HFFc6 (cell line): ENCODE results near the gene REEP1. TPM values are rescaled to one million over a fixed set of nuclear protein-coding genes. Genes with fewer than 3 reads are reported as not detected.
"Not testable (repeated sequence)": the region's sequence is repeated elsewhere in the genome, so short reads cannot be mapped to it uniquely, and the experiment has no call there.

ENCODE experiments used
- DNase-seq: peaks from one replicate; pipeline ENCODE4 v3.0.0-alpha.2; 2018
- H3K27ac Mint-ChIP-seq: 2 replicates; pipeline ENCODE4 v1.8.0; 2020; ENCODE audit warnings: mild to moderate bottlenecking, mixed read lengths
- H3K27me3 Mint-ChIP-seq: 2 replicates; pipeline ENCODE4 v1.8.0; 2021; ENCODE audit warnings: mild to moderate bottlenecking, moderate library complexity, mixed read lengths; ENCODE audit not compliant: insufficient read depth
- H3K36me3 Mint-ChIP-seq: 2 replicates; pipeline ENCODE4 v1.8.0; 2021; ENCODE audit warnings: low read depth, mixed read lengths
- H3K4me1 Mint-ChIP-seq: 2 replicates; pipeline ENCODE4 v1.8.0; 2020; ENCODE audit warnings: low read depth, mixed read lengths
- H3K4me3 Mint-ChIP-seq: 2 replicates; pipeline ENCODE4 v1.8.0; 2020; ENCODE audit warnings: mild to moderate bottlenecking, moderate library complexity, mixed read lengths
- H3K9me3 Mint-ChIP-seq: 2 replicates; pipeline ENCODE4 v1.8.0; 2020; ENCODE audit warnings: mild to moderate bottlenecking, mixed read lengths
- total RNA-seq, 6 experiments: library from RNA; stranded (reverse); fragmentation: NEBNext Ultra II Directional; extraction: Animal tissue kit (Norgen Biotek cat#: 25700); gene quantifications; 2 replicates in 1 of 6; 3 replicates in 5 of 6; pipeline ENCODE4 v1.2.3, GENCODE V29; 2021
- TF ChIP-seq, protein P1 (sequence below): fragments of 200-600 bp; sonication (generic); IDR thresholded peaks from 2 replicates; pipeline ENCODE4 v1.5.0; 2021; ENCODE audit warnings: antibody characterized with exemption, mild to moderate bottlenecking

The REEP1 gene
- total RNA-seq, 6 experiments from 2014 or later: 0.07 to 0.23 (median 0.15) TPM

DNA sequence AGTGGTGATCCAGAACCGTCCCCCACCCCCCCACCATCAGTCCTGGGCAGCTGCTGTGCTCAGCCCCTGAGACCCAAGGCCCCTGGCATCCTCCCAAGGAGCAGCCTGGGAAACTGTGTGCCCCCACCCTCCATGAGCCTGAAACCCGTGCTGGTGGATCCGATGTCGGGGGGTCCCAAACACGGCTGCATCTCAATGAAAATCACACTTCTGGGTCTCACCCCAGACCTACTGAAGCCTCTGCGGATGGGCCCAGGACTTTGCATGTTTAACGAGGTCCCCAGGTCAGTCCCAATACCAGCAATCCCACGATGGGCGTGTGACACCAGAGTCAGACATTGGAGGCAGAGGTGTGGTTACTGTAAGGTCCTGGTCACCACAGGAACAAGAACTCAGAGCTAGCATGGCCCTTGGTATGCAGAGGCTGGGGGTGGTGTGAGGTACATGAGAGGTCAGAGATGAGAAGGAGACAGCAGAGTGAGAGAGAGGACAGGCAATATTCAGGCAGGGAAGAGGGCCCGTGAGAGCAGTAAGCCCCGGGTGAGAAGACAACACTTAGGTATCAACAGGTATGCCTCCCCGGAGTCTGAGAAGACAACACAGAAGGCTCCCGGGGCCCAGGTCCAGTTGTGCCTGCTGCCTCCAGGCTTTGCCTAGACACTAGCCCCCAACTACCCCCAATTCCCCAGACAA lies 105.6 kb downstream of the REEP1 start:
- H3K4me3 Mint-ChIP-seq: no peak overlapping the region
- no peak for DNase-seq
- peaks cover 4% of the 10 kb centered on the region; the same call in 1 of the 2 replicates for H3K4me1 Mint-ChIP-seq
- H3K36me3 Mint-ChIP-seq: no peaks in the 10 kb centered on the region
- TF ChIP-seq, protein P1, sequence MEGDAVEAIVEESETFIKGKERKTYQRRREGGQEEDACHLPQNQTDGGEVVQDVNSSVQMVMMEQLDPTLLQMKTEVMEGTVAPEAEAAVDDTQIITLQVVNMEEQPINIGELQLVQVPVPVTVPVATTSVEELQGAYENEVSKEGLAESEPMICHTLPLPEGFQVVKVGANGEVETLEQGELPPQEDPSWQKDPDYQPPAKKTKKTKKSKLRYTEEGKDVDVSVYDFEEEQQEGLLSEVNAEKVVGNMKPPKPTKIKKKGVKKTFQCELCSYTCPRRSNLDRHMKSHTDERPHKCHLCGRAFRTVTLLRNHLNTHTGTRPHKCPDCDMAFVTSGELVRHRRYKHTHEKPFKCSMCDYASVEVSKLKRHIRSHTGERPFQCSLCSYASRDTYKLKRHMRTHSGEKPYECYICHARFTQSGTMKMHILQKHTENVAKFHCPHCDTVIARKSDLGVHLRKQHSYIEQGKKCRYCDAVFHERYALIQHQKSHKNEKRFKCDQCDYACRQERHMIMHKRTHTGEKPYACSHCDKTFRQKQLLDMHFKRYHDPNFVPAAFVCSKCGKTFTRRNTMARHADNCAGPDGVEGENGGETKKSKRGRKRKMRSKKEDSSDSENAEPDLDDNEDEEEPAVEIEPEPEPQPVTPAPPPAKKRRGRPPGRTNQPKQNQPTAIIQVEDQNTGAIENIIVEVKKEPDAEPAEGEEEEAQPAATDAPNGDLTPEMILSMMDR: no peak
- no peak overlapping the region for H3K27ac Mint-ChIP-seq
- no peaks in the 10 kb centered on the region for H3K9me3 Mint-ChIP-seq
- peaks cover 17% of the 10 kb centered on the region for H3K27me3 Mint-ChIP-seq

DNA sequence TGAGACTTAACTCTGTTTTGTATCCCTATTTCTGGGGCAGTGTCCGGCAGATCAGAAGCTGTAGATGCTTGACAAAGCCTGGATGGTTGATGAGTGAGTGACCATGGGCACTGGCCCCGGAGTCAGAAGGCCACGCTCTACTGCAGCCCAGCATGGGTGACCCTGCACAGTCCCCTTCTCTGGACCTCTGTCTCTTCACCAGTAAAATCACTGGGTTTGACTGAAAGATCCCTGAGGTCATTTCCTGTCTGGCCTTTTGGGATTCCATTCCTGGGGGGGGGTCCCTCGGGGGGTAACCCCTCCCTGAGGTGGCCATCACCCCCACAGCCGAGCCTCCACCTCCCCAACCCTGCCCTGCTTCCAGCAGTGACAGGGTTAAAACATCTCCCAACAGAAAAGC lies 106.5 kb downstream of the REEP1 start:
- TF ChIP-seq, protein P1: no peak
- H3K27ac Mint-ChIP-seq: no peak overlapping the region
- H3K9me3 Mint-ChIP-seq: no peaks in the 10 kb centered on the region
- no peaks in the 10 kb centered on the region for H3K36me3 Mint-ChIP-seq
- H3K4me3 Mint-ChIP-seq: no peak overlapping the region
- DNase-seq: no peak
- H3K27me3 Mint-ChIP-seq: peaks cover 17% of the 10 kb centered on the region
- peaks cover 4% of the 10 kb centered on the region; the same call in 1 of the 2 replicates for H3K4me1 Mint-ChIP-seq

GRCh38 chr2:86229221-86229620 lies 108.2 kb downstream of the REEP1 start:
- no peak overlapping the region for H3K4me3 Mint-ChIP-seq
- no peaks in the 10 kb centered on the region for H3K36me3 Mint-ChIP-seq
- TF ChIP-seq, protein P1: no peak
- H3K27ac Mint-ChIP-seq: no peak overlapping the region
- no peaks in the 10 kb centered on the region for H3K9me3 Mint-ChIP-seq
- H3K4me1 Mint-ChIP-seq: peaks cover 7% of the 10 kb centered on the region
- peaks cover 12% of the 10 kb centered on the region for H3K27me3 Mint-ChIP-seq
- DNase-seq: no peak

GRCh38 chr2:86228574-86228973 lies 108.9 kb downstream of the REEP1 start:
- DNase-seq, H3K9me3 Mint-ChIP-seq, H3K27ac Mint-ChIP-seq, H3K36me3 Mint-ChIP-seq, H3K4me3 Mint-ChIP-seq: not testable (repeated sequence)
- H3K27me3 Mint-ChIP-seq: peaks cover 11% of the 10 kb centered on the region
- peaks cover 14% of the 10 kb centered on the region for H3K4me1 Mint-ChIP-seq

- H3K27ac Mint-ChIP-seq: no peak overlapping the region
- peaks cover 23% of the 10 kb centered on the region for H3K4me1 Mint-ChIP-seq
- peaks cover 5% of the 10 kb centered on the region for H3K27me3 Mint-ChIP-seq
Observed at GRCh38 chr2:86227685-86228084, 109.7 kb downstream of the REEP1 start.

More at GRCh38 chr2:86227685-86228084, 109.7 kb downstream of the REEP1 start:
- no peak for DNase-seq
- Mint-ChIP-seq H3K4me3 (no peak overlapping the region), H3K9me3 (no peaks in the 10 kb centered on the region), H3K36me3 (no peaks in the 10 kb centered on the region)
- TF ChIP-seq, protein P1: no peak
